Parathyroid adenoma (tissue), 2 donors: ENCODE measurements around the gene TMBIM6.

Experiments used
- H2AFZ ChIP-seq: fragments of 300-600 bp; sonication (generic); one replicate; pipeline ENCODE4 v1.7.0; 2017; ENCODE audit warnings: antibody characterized with exemption, mild to moderate bottlenecking
- H3K27ac ChIP-seq: fragments of 300-600 bp; sonication (generic); one replicate; pipeline ENCODE4 v1.7.0; 2017
- H3K27me3 ChIP-seq: fragments of 300-600 bp; sonication (generic); one replicate; pipeline ENCODE4 v1.7.0; 2017; ENCODE audit warnings: low read length; ENCODE audit not compliant: control insufficient read depth, insufficient read depth
- H3K36me3 ChIP-seq: fragments of 300-600 bp; sonication (generic); one replicate; pipeline ENCODE4 v1.7.0; 2017; ENCODE audit warnings: low read length; ENCODE audit not compliant: control insufficient read depth, insufficient read depth
- H3K4me1 ChIP-seq: fragments of 300-600 bp; sonication (generic); one replicate; pipeline ENCODE4 v1.7.0; 2017; ENCODE audit warnings: control low read depth
- H3K4me2 ChIP-seq: fragments of 300-600 bp; sonication (generic); one replicate; pipeline ENCODE4 v1.7.0; 2017; ENCODE audit warnings: low read length
- H3K4me3 ChIP-seq: fragments of 300-600 bp; sonication (generic); one replicate; pipeline ENCODE4 v1.7.0; 2017; ENCODE audit warnings: low read depth, low read length
- H3K79me2 ChIP-seq: fragments of 300-600 bp; sonication (generic); one replicate; pipeline ENCODE4 v1.7.0; 2017; ENCODE audit warnings: control low read depth
- H3K9ac ChIP-seq: fragments of 300-600 bp; sonication (generic); one replicate; pipeline ENCODE4 v1.7.0; 2017; ENCODE audit warnings: mild to moderate bottlenecking
- H3K9me3 ChIP-seq: fragments of 300-600 bp; sonication (generic); one replicate; pipeline ENCODE4 v1.7.0; 2017; ENCODE audit warnings: low read length; ENCODE audit not compliant: control insufficient read depth
- TF ChIP-seq, protein P1 (sequence below): fragments of 300-600 bp; sonication (generic); IDR thresholded peaks from one replicate; pipeline ENCODE4 v1.7.0; 2017; ENCODE audit warnings: antibody characterized with exemption, mild to moderate bottlenecking
- donor health status: primary hyperparathyroidism.

TMBIM6 gene, protein sequence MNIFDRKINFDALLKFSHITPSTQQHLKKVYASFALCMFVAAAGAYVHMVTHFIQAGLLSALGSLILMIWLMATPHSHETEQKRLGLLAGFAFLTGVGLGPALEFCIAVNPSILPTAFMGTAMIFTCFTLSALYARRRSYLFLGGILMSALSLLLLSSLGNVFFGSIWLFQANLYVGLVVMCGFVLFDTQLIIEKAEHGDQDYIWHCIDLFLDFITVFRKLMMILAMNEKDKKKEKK

DNA sequence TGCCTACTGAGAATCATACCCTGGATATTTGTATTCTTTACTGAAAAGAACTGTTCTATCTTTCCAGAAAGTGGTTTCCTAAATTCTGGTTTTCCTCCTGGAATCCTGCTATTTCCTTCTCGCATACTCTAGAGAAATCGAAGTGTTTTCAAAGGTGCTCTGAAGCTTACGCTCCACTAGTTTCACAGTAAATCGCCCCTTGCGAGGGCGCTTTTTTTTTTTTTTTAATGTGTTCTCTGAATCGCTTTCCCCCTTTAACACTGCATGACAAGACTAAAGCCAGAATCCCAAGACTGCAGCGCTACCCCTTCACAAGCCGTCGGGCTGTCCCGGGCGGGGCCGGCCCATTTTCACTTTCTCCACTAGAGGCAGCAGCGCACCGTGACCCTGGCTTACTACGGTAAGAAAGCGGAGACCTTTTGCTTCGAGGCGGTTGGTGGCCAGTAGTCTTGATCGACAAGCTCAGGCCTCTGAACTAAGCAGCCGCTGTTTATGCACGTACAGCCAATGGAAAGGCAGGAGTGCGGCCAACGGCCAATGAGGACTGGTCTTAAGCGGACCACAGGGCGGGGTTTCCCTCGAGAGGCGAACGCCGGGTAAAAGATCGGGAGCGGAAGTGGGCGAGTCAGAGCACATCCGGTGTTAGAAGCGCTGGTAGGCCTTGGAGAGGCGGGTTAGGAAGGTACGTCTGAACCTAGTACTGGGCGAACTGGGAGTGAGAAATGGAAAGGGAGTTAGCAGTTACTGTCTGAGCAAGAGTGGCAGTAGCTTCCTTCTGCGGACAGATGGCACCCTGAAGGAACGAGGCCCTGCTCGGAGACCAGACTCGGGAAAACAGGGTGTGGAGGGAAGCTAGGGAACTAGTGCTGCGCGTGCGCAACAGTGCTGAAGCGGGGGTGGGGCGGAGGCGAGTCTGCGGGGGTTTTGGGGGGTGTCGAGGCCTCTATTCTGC, at the start of gene TMBIM6:
Gene TMBIM6 (plus strand): TSS at position 628 of the 952 bp plus-strand sequence. CDS start 10,937 bp downstream, outside the sequence.
- peaks cover 2% of the 10 kb centered on the region for H3K4me1 ChIP-seq
- peak within 1 kb of the TSS; percentile 88 for H2AFZ ChIP-seq
- no peaks in the 10 kb centered on the region for H3K9me3 ChIP-seq
- H3K27me3 ChIP-seq: no peaks in the 10 kb centered on the region
- H3K9ac ChIP-seq: peak within 1 kb of the TSS; percentile 94
- peak within 1 kb of the TSS; percentile 80 for H3K4me2 ChIP-seq
- peaks cover 36% of the 10 kb centered on the region for H3K79me2 ChIP-seq
- peak within 1 kb of the TSS; percentile 93 for H3K4me3 ChIP-seq
- H3K27ac ChIP-seq: peak within 1 kb of the TSS; percentile 98
- H3K36me3 ChIP-seq: no peaks in the 10 kb centered on the region
- TF ChIP-seq, protein P1, sequence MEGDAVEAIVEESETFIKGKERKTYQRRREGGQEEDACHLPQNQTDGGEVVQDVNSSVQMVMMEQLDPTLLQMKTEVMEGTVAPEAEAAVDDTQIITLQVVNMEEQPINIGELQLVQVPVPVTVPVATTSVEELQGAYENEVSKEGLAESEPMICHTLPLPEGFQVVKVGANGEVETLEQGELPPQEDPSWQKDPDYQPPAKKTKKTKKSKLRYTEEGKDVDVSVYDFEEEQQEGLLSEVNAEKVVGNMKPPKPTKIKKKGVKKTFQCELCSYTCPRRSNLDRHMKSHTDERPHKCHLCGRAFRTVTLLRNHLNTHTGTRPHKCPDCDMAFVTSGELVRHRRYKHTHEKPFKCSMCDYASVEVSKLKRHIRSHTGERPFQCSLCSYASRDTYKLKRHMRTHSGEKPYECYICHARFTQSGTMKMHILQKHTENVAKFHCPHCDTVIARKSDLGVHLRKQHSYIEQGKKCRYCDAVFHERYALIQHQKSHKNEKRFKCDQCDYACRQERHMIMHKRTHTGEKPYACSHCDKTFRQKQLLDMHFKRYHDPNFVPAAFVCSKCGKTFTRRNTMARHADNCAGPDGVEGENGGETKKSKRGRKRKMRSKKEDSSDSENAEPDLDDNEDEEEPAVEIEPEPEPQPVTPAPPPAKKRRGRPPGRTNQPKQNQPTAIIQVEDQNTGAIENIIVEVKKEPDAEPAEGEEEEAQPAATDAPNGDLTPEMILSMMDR: peak; percentile 100

DNA sequence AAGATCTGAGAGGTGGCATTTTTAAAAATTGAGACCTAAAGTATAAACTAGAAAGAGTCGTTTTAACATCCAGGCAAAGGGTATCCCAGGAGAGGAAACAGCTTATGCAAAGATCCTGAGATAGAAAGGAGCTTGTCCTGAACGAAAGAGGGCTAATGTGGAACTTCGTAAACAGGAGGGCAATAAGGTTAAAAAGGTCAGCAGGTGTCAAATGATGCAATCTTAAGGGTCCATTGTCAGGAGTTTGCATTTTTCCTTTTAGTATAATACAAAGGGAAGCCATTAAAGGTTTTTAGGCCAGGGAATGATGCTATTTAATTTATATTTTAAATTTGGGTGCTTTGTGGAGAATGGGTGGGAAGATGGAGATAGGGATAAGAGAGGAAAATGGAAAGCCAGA, 48.5 kb upstream of the TMBIM6 start:
- Histone ChIP-seq H3K9me3 (no peaks in the 10 kb centered on the region), H3K4me1 (no peaks in the 10 kb centered on the region), H3K4me3 (no peak overlapping the region), H3K27me3 (no peaks in the 10 kb centered on the region), H3K9ac (no peak overlapping the region), H3K36me3 (no peaks in the 10 kb centered on the region), H3K27ac (no peak overlapping the region), H3K79me2 (no peaks in the 10 kb centered on the region), H3K4me2 (no peak overlapping the region), H2AFZ (no peak overlapping the region)
- TF ChIP-seq, protein P1: no peak

DNA sequence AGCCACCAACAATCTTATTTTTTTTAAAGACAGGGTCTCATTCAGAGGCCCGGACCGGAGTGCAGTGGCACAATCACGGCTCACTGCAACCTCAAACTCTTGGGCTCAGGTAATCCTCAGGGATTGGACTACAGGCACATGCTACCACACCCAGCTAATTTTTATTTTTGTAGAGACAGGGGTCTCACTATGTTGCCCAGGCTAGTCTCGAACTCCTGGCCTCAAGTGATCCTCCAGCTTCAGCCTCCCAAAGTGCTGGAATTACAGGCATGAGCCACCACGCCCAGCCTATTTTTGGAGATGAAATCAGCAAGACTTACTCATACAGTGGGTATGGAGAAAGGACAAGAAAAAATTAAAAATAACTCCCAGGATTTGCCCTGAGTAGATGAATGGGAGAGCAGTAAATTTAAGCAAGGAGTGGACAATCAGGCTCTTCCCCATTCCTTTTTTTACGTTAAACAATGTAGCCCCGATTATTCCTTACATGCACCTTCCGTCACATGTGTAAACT, 47.4 kb upstream of the TMBIM6 start:
- TF ChIP-seq, protein P1: no peak
- Histone ChIP-seq H2AFZ (no peak overlapping the region), H3K36me3 (no peaks in the 10 kb centered on the region), H3K27me3 (no peaks in the 10 kb centered on the region), H3K79me2 (no peaks in the 10 kb centered on the region), H3K4me3 (no peak overlapping the region), H3K4me2 (no peak overlapping the region), H3K9ac (no peak overlapping the region), H3K9me3 (no peaks in the 10 kb centered on the region), H3K27ac (no peak overlapping the region), H3K4me1 (no peaks in the 10 kb centered on the region)

DNA sequence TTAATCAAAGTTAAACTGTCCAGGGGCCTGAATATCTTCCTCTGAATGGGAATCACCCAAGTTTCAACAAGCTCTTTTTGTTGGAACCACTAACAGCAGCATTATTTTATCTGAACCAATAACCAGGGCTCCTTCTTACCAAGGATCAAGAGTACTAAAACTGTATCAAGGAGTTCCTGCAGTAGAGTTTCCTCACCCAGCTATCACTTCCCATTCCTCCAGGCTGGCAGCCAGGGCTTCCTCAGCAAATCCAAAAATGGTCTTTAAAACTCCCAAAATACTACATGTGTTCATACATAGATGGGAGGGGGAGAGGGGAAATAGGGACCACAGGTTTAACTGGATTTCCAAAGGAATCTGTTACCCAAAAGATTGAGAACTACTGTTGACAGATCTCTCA, 44.6 kb upstream of the TMBIM6 start:
- H2AFZ ChIP-seq: no peak overlapping the region
- H3K4me3 ChIP-seq: no peak overlapping the region
- H3K4me1 ChIP-seq: no peaks in the 10 kb centered on the region
- H3K4me2 ChIP-seq: no peak overlapping the region
- no peaks in the 10 kb centered on the region for H3K79me2 ChIP-seq
- H3K27me3 ChIP-seq: no peaks in the 10 kb centered on the region
- no peaks in the 10 kb centered on the region for H3K36me3 ChIP-seq
- H3K9ac ChIP-seq: no peak overlapping the region
- TF ChIP-seq, protein P1: no peak
- no peak overlapping the region for H3K27ac ChIP-seq
- H3K9me3 ChIP-seq: no peaks in the 10 kb centered on the region
